HEK293T (cell line): ENCODE measurements around the gene RBFOX1.

Experiments
- ELF4 ChIP-seq: fragments of 450-650 bp; IDR thresholded peaks from 2 replicates; pipeline ENCODE4 v1.6.1; 2017; ENCODE audit warnings: antibody characterized with exemption
- FOXM1 ChIP-seq: fragments of 450-650 bp; IDR thresholded peaks from 2 replicates; pipeline ENCODE4 v1.6.1; 2017; ENCODE audit warnings: mild to moderate bottlenecking, borderline replicate concordance
- SP1 ChIP-seq: fragments of 450-650 bp; IDR thresholded peaks from 2 replicates; pipeline ENCODE4 v1.6.1; 2017
- SUZ12 ChIP-seq: fragments of 450-650 bp; IDR thresholded peaks from 2 replicates; pipeline ENCODE4 v1.6.1; 2016; ENCODE audit warnings: mild to moderate bottlenecking

- TF ChIP-seq FOXM1 = no peak
- no peak for TF ChIP-seq ELF4
- TF ChIP-seq SUZ12 = no peak
- TF ChIP-seq SP1 = no peak
Measured at GRCh38 chr16:7505495-7505894, 172.8 kb downstream of the RBFOX1 start.
